GM12891 (cell line): ENCODE measurements around the gene DDX47.
"Not testable (repeated sequence)": the region's sequence is repeated elsewhere in the genome, so short reads cannot be mapped to it uniquely, and the experiment has no call there.

Experiments
- POLR2A ChIP-seq: IDR thresholded peaks from 2 replicates; pipeline ENCODE4 v1.6.1; 2011; ENCODE audit warnings: low read depth, low read length, control low read depth
- POLR2AphosphoS5 ChIP-seq: IDR thresholded peaks from 2 replicates; pipeline ENCODE4 v1.6.1; 2011; ENCODE audit warnings: low read depth, low read length, control low read depth
- TAF1 ChIP-seq: IDR thresholded peaks from 2 replicates; pipeline ENCODE4 v1.6.1; 2011; ENCODE audit warnings: low read depth, low read length, control low read depth

DNA sequence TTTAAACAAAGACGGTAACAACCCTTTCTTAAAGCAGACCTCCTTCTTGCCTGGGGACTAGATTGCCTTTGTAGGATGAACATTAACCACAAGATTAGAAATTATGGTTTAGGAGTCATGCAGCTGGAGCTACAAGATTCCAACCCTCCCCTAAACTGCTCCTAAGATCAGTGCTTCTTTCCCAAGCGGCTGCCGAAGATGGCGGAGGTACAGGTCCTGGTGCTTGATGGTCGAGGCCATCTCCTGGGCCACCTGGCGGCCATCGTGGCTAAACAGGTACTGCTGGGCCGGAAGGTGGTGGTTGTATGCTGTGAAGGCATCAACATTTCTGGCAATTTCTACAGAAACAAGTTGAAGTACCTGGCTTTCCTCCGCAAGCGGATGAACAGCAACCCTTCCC is 62.2 kb downstream of the DDX47 start:
- not testable (repeated sequence) for TF ChIP-seq POLR2A, POLR2AphosphoS5, TAF1
